GM13977 (cell line): Measurements from ENCODE around the gene MPG.

Experiments
- DNase-seq: peaks from one replicate; pipeline ENCODE4 v3.0.0; 2012; ENCODE audit warnings: low spot score
- in situ Hi-C: fragments of 300-500 bp; cut with MboI; formaldehyde crosslinking; loops from one replicate; pipeline ENCODE4 v1.12.0; 2022; ENCODE audit warnings: low sequenced_read_pairs, low pct_unique_long_range_greater_than_20kb, mixed read lengths, inconsistent platforms; ENCODE audit not compliant: unreplicated experiment
- TF ChIP-seq, protein P1 (sequence below): IDR thresholded peaks from 2 replicates; pipeline ENCODE4 v1.5.1; 2012; ENCODE audit warnings: mild to moderate bottlenecking, control low read depth; ENCODE audit not compliant: insufficient read depth; ENCODE audit errors: extremely low read depth, missing control alignments

Gene MPG

DNA sequence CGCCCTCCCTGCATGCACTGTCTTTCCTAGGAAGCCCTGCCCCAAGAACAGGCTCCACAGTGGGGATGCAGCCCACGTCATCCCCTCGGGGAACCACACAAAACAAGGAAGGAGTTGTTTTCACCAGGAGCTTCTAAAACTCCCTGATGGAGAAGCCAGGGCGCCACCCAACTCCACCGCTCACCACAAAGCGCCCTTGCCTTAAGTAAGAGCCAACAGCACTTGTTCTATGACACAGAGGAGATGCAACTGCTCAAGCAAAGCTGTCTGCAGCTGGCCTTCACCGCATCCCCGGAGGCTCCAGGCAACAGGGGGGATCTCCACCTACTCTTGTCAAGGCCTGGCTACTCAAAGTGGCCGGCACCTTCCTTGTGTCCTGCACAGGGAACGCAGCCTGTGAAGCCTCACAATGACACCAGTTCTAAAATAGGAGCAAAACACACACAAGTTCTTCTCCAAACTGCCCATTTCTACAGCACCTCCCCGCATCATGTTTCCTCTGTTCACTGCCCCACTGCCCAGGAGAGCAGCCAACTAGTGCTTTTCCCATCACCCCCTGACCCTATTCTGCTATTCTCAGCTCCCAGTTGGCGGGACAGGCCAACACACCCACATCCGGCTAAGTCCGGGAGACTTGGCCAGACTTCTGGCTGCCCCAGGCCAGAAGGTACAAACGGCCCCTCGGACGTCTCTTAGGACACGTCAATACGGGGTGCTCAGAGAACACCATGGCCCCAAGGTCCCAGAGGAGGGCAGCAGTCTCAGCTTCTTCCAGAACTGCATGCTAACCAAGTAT lies 24.2 kb downstream of the MPG start:
- in situ Hi-C loops = no loop called here
- TF ChIP-seq, protein P1, sequence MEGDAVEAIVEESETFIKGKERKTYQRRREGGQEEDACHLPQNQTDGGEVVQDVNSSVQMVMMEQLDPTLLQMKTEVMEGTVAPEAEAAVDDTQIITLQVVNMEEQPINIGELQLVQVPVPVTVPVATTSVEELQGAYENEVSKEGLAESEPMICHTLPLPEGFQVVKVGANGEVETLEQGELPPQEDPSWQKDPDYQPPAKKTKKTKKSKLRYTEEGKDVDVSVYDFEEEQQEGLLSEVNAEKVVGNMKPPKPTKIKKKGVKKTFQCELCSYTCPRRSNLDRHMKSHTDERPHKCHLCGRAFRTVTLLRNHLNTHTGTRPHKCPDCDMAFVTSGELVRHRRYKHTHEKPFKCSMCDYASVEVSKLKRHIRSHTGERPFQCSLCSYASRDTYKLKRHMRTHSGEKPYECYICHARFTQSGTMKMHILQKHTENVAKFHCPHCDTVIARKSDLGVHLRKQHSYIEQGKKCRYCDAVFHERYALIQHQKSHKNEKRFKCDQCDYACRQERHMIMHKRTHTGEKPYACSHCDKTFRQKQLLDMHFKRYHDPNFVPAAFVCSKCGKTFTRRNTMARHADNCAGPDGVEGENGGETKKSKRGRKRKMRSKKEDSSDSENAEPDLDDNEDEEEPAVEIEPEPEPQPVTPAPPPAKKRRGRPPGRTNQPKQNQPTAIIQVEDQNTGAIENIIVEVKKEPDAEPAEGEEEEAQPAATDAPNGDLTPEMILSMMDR = no peak
- DNase-seq = no peak

DNA sequence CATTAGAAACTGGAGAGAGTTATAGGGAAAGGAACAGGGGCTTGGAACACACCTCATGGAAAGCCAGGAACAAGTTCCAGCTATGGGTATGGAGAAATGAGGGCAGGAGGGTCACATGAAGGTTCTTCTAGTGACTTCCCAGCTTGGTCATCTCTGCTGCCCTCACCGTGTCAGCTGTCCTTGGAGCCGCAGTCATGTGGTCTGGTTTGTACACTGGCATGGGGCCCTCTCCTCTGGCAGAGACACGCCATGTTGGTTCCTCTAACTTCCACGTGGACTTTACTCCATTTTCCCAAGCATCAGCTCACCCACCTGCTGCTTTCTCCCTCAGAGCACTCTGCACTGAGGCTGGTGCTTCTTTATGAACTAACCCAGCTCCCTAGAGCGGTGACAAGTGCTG lies 26.3 kb downstream of the MPG start:
- in situ Hi-C loops = no loop called here
- no peak for DNase-seq
- TF ChIP-seq, protein P1 = no peak

DNA sequence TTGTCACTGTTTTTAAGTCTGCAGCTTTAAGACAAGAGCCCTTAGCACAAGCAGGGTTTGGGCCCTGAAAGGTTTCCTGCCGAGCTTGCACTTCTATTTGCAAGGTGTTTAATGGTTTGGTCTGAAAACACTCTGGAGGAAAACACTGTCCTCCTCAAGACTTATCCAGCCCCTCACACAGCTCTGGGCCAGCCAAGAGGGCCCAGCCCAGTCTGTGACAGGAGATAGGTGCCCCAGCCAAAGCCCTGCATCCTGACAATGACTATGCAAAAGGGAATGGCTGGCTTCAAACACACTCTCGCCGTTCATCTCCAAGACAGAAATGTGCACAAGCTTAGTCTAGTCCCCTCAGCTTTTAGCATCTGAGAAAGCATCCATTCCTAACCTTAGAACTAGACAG lies 26.9 kb downstream of the MPG start:
- in situ Hi-C loops = no loop called here
- DNase-seq = no peak
- TF ChIP-seq, protein P1 = no peak

DNA sequence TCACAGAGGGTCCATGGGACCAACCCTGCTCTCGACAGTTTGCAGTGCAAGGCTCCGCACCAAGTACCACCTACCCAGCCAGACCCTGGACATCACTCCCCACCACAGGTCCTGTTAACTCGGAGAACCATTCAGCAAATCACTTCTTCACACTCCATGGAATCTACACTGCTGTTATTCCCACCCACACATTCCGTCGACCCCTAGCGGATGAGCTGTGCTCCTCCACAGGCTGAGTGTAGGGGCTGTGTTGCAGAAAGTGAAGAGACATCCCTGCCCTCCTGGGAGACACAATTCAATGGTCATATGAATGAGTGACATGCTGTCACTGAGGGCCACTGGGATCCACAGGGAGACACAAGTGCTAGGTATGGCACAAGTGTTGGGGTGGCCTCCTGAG lies 27.5 kb downstream of the MPG start:
- TF ChIP-seq, protein P1 = no peak
- in situ Hi-C loops = no loop called here
- DNase-seq = no peak

DNA sequence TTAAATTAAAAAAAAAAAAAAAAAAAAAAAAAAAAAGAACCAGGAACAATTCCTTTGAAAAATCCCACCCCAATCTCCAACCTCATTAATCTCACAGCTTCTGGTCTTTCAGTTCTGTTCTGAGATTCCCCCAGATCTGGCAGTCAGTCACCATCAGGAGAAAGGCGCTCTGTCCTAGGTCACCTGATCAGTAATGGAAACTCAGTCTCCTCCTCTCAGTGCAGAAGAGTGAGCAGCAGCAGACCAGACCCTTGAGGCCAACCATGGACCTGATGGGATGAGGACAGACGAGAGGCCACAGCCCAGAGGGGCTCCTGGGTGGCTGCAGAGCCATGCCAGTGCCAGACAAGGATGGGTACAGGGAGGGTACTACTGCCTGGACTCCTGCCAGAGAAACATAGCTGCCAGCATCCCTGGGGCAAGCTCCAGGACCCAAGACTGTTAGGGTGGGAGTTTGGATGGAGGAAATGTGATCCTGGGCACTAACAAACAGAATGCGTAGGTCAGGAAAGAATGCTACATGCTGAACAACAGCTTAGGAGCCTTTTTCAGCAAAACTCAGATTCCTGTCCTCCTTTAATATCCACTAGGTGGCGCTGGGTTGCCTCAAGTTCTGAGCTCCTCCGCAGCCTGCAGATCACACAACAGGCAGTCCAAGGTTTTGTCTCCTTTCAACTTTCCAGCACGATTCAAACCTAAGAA lies 28.7 kb downstream of the MPG start:
- peak; percentile 81 for DNase-seq
- TF ChIP-seq, protein P1 = peak; percentile 79
- in situ Hi-C loops = no loop called here

DNA sequence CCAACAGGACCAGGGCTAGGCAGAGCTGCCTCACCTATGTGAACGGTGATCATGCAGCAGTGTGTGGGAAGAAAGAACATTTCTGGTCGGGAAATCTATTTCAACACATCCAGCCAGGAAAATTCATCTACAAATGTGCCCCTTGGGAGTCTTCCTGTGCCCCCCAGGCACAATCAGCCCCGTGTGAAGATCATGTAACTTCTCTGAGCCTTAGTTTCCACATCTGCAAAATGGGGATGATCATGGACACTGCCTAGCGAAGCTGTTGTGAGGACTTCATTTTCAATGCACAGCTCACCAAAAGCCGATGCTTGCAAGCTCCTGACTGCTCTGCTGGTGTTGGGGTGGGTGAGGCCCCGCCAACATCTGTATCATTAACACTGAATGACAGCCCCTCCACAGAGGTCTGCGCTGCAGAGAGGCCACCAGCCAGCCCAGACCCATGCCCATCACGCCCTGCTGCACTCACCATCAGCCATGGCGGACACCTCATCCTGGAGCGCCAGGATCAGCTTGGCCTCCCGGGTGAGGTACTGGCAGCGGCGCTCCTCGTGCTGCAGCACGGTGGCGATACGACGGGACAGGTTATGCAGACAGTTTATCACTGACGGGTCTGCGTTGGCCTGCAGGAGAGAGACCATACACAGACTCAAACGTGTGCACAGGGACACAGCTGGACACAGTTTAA lies 34.3 kb downstream of the MPG start:
- DNase-seq = no peak
- in situ Hi-C loops = no loop called here
- TF ChIP-seq, protein P1 = no peak
